Stimulated activated CD4-positive, alpha-beta T cell treated with anti-CD3 and anti-CD28 coated beads, Interleukin-15, amount 100 ng/mL, for 1 hour (primary cell): ENCODE data around the gene FAT2.

ENCODE experiments used
- DNase-seq, 2 donors: peaks; one replicate each; pipeline ENCODE4 v3.0.0-alpha.2; 2020; ENCODE audit warnings: low read depth in 1 of 2, low spot score in 1 of 2

Gene FAT2

GRCh38 chr5:151557466-151557865 is 33.7 kb downstream of the FAT2 start:
- no peak for DNase-seq

- DNase-seq, result no peak
These were observed 34.3 kb downstream of the FAT2 start for GRCh38 chr5:151556806-151557205.

DNA sequence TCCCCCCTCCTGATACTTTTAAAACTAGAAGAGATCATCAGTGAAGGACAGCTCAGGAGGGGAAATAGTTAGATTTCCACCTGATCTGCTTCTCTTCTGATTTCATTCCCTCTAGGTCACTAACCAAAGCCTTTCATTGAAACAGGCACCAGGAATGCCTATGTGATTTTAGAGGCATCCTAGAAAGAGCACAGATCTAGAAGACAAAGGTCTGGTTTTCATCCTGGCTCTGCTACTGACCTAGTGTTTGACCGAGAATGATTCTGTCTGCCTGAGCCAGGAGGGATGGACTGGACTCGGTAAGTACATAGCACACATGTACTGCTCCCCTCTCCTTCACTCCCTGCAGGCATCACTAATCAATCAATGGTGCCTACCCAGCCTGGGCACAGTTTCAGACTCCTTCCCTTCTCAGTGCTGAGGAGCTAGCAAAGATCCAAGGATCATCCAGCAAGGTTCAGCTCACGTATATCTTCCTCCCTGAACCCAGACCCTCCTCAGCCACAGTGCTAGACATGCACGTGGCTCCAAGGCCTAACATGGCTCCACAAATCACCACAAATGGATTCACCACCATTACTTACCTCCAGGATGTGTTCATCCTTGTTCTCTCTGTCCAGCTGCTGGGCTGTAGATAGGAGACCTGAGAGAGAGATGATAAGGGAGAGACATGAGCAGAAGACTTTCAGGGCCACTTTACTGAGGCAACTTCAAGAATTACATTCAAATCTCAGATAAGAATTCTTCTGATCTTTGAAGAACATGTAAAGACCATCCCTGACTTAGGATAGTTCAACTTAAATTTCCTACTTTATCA is 35.2 kb downstream of the FAT2 start:
- DNase-seq, result no peak

DNA sequence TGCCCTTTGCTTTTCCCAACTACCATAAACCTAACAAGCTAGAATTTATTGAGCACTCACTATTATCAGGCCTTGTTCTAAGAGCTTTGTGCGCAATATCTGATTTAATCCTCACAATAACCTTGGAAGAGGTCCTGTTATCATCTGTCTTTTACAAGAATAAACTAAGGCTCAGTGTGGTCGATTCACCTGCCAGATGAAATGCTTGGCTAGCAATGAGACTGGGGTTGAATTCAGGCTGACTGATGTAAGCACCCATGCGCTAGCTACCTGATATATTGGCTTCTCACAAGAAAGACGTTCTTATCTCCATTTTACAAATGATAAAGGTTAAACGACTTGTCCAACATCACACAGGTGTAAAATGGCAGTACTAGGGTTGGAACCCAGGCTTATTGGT is 37.4 kb downstream of the FAT2 start:
- DNase-seq, result no peak

DNA sequence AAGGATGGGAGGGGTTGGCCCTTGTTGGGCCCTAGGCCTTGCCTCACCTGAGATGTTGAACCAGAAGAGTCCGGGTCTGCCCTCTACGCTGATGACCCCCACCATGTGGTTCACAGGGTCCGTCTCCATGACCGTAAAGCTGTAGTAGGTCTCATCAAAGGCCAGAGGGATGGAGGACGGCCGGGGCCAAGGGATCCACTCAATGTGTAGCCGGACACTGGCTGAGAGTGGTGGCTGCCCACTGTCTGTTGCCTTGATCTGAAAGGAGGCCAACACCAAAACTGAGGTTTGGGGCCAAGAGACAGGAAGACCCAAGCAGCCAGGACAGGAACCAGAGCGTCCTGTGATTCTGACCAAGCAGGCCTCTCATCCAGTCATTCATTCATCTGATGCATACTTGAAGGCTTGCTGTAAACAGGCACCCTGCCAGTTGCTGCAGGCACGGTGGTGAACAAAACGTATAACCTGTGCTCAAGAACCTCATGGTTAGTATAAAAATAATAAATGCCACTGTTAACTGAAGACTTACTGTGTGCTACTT is 37.9 kb downstream of the FAT2 start:
- no peak for DNase-seq

GRCh38 chr5:151551985-151552384 is 39.1 kb downstream of the FAT2 start:
- DNase-seq, result no peak

DNA sequence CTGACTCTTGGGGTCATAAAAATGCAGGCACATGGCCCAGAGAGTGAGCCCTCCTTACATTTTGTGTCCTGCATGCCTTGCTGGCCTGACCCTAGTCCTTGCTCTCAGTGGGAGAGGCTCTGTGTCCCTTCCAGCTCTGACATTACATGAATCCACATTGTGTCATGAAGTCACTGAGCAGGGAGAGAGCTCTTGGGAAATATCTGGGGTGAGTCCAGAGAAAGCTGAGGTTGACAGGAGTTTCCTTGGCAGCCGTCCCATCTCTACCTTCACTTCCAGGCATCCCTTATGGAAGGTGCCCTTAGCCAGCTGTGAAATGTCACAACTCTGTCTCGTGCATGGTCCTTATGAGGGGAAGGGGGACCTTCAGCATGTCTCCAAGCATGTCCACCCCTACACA is 41.0 kb downstream of the FAT2 start:
- DNase-seq, result no peak

DNA sequence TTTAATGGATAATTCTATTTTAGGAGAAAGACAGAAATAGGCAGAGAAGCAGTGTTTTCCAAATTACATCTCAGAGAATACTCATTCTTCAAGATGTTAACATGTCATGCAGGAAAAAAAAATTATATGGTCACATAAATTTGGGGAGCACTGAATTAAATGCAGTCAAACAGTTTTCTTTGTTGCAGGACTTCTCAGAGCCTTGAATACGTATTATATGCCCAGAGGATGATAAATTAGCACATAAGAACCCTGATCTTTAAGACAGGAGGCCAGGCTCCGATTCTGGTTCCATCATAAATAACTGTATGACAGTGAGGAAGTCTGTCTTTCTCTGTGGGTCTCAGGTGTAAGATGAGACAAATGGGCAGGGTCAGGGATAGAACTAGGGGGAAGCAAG is 41.4 kb downstream of the FAT2 start:
- no peak for DNase-seq

DNA sequence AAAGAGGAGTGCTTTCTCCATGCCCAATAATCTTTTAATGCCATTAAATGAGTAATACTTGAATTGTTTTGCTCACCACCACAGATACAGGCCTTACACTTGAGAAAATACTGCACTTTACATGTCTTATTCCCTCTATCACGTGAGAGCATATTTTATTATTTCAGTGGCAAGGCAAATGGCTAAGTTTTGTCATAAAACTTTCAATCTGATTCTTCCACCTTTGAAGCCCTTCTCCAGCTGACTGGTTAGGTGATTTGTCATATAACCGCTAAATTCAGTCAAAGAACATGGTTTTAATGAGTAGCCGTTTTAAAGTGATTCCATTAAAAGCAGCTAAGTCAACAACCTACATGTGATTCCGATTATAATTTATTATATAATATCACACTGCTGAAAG is 43.8 kb downstream of the FAT2 start:
- DNase-seq, result no peak

DNA sequence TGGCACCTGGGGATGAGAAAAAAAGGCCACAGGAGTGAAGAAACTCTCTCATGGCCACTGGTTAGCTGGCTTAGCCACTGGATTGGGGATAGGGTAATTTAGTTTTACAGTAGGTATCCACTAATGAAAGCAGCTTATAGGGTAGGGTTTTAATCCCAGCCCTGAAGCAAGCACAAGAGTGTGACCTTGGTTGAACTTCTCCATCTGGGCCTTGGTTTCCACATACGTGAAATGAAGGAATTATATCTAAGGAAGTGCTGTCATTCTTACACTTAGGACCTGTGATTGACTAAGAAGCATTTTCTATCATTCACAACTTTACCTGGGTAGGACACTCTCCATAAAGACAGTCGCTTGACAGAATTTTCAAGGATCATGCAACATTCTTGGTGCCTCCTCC is 49.6 kb downstream of the FAT2 start:
- no peak for DNase-seq
